ENCODE data around the gene DIDO1. TPM values are rescaled to one million over a fixed set of nuclear protein-coding genes. Genes with fewer than 3 reads are reported as not detected.

DIDO1 gene
- total RNA-seq, 1 experiment from 2014 or later: 108 TPM

GRCh38 chr20:62894261-62894660 lies 32.0 kb downstream of the DIDO1 start:
- Histone ChIP-seq H3K36me3 (peaks cover 58% of the 10 kb centered on the region), H3K27me3 (no peaks in the 10 kb centered on the region)
- no peak for DNase-seq

GRCh38 chr20:62893700-62894099 lies 32.6 kb downstream of the DIDO1 start:
- Histone ChIP-seq H3K27ac (no peak overlapping the region), H3K36me3 (peaks cover 64% of the 10 kb centered on the region), H3K4me3 (no peak overlapping the region), H3K9me3 (replicated peaks) (no peaks in the 10 kb centered on the region), H3K4me1 (peaks cover 23% of the 10 kb centered on the region), H3K27me3 (no peaks in the 10 kb centered on the region)
- no peak for DNase-seq

More at GRCh38 chr20:62894261-62894660, 32.0 kb downstream of the DIDO1 start:
- peaks cover 23% of the 10 kb centered on the region for H3K4me1 ChIP-seq
- H3K27ac ChIP-seq: no peak overlapping the region
- no peak overlapping the region for H3K4me3 ChIP-seq
- H3K9me3 ChIP-seq (replicated peaks): no peaks in the 10 kb centered on the region

DNA sequence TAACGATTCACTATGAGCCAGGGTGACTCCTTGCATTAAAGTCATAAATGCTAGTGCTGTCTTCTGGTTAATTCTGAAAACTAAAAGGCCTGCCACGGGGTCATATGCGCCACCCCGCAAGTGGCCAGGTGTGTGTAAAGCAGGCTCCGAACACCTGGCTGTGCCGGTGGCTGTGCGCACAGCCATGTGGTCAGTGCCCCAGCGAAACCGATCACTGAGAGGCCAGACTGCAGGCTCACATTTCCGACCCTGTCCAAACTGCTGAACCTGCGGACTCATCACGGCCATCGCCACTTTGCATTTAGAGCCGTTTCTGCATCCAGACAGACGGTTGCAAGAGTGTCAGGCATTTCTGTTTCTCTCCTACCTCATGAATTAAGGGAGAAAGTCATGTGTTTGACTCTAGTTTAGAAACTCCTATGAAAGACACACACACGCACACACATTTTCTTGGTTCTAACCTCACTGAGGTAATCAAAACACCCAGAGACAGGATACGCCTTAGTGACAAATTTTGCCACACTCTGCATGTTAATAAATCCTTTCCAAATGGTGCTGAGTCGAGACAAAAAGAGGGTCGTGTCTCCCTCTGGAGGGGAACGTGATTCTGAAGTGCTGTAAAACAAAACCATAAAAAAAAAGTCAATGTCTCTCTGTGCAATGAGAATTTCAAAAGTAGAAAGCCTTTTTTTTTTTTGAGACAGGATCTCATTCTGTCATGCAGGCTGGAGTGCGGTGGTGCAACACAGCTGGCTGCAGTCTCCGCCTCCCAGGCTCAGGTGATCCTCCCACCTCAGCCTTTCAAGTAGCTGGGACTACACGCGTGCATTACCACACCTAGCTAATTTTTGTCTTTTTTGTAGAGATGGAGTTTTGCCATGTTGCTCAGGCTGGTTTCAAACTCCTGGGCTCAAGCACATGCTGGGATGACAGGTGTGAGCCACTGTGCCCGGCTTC lies 33.7 kb downstream of the DIDO1 start:
- no peaks in the 10 kb centered on the region for H3K9me3 ChIP-seq (replicated peaks)
- peaks cover 28% of the 10 kb centered on the region for H3K4me1 ChIP-seq
- H3K27me3 ChIP-seq: no peaks in the 10 kb centered on the region
- H3K36me3 ChIP-seq: peaks cover 73% of the 10 kb centered on the region
- no peak overlapping the region for H3K27ac ChIP-seq
- no peak for DNase-seq
- no peak overlapping the region for H3K4me3 ChIP-seq

- Histone ChIP-seq H3K9me3 (replicated peaks) (no peaks in the 10 kb centered on the region), H3K27me3 (no peaks in the 10 kb centered on the region), H3K36me3 (peaks cover 76% of the 10 kb centered on the region), H3K4me3 (no peak overlapping the region), H3K4me1 (peaks cover 37% of the 10 kb centered on the region), H3K27ac (peak overlapping the region; percentile 44)
- peak; percentile 97 to 98 for DNase-seq
Measured at GRCh38 chr20:62891111-62891510, 35.2 kb downstream of the DIDO1 start.

GRCh38 chr20:62890444-62890843 lies 35.9 kb downstream of the DIDO1 start:
- Histone ChIP-seq H3K27ac (peak overlapping the region; percentile 44), H3K4me1 (peaks cover 37% of the 10 kb centered on the region), H3K4me3 (no peak overlapping the region), H3K27me3 (no peaks in the 10 kb centered on the region), H3K9me3 (replicated peaks) (no peaks in the 10 kb centered on the region), H3K36me3 (peaks cover 74% of the 10 kb centered on the region)
- DNase-seq: no peak

DNA sequence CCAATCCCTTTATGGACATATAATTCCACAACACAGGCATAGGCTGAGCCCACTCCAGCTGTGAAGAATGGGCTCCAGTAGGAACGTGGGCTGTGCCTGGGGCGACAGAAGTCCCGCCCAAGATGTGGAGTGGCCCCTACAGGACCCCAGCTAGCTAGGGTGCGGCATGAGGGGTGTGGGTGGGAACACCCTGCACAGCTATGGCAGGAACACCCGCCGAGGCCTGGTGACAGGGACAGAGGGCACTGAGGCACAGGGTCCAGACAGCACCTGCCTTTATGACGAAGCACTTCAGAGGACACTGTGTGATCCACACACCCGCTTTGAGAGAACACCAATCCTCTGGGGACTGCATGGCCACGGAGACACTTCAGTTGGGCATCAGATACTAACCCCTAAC lies 36.4 kb downstream of the DIDO1 start:
- Histone ChIP-seq H3K9me3 (replicated peaks) (no peaks in the 10 kb centered on the region), H3K27me3 (no peaks in the 10 kb centered on the region), H3K4me3 (no peak overlapping the region), H3K27ac (no peak overlapping the region), H3K36me3 (peaks cover 71% of the 10 kb centered on the region), H3K4me1 (peaks cover 37% of the 10 kb centered on the region)
- no peak for DNase-seq

GRCh38 chr20:62889411-62889810 lies 36.9 kb downstream of the DIDO1 start:
- Histone ChIP-seq H3K4me3 (no peak overlapping the region), H3K4me1 (peaks cover 37% of the 10 kb centered on the region), H3K36me3 (peaks cover 66% of the 10 kb centered on the region), H3K27me3 (no peaks in the 10 kb centered on the region), H3K27ac (no peak overlapping the region), H3K9me3 (replicated peaks) (no peaks in the 10 kb centered on the region)
- DNase-seq: no peak

GRCh38 chr20:62888910-62889309 lies 37.4 kb downstream of the DIDO1 start:
- peaks cover 61% of the 10 kb centered on the region for H3K36me3 ChIP-seq
- no peak for DNase-seq
- no peaks in the 10 kb centered on the region for H3K9me3 ChIP-seq (replicated peaks)
- H3K27me3 ChIP-seq: no peaks in the 10 kb centered on the region
- no peak overlapping the region for H3K4me3 ChIP-seq
- peaks cover 37% of the 10 kb centered on the region for H3K4me1 ChIP-seq
- no peak overlapping the region for H3K27ac ChIP-seq

GRCh38 chr20:62888406-62888805 lies 37.9 kb downstream of the DIDO1 start:
- H3K27me3 ChIP-seq: no peaks in the 10 kb centered on the region
- DNase-seq: no peak
- H3K36me3 ChIP-seq: peaks cover 56% of the 10 kb centered on the region
- peaks cover 37% of the 10 kb centered on the region for H3K4me1 ChIP-seq
- no peak overlapping the region for H3K27ac ChIP-seq
- H3K9me3 ChIP-seq (replicated peaks): no peaks in the 10 kb centered on the region
- H3K4me3 ChIP-seq: no peak overlapping the region

- Histone ChIP-seq H3K4me3 (no peak overlapping the region), H3K27me3 (no peaks in the 10 kb centered on the region), H3K4me1 (peaks cover 37% of the 10 kb centered on the region), H3K36me3 (peaks cover 51% of the 10 kb centered on the region), H3K9me3 (replicated peaks) (no peaks in the 10 kb centered on the region), H3K27ac (no peak overlapping the region)
- DNase-seq: no peak
Measured at GRCh38 chr20:62887860-62888239, 38.5 kb downstream of the DIDO1 start.

DNA sequence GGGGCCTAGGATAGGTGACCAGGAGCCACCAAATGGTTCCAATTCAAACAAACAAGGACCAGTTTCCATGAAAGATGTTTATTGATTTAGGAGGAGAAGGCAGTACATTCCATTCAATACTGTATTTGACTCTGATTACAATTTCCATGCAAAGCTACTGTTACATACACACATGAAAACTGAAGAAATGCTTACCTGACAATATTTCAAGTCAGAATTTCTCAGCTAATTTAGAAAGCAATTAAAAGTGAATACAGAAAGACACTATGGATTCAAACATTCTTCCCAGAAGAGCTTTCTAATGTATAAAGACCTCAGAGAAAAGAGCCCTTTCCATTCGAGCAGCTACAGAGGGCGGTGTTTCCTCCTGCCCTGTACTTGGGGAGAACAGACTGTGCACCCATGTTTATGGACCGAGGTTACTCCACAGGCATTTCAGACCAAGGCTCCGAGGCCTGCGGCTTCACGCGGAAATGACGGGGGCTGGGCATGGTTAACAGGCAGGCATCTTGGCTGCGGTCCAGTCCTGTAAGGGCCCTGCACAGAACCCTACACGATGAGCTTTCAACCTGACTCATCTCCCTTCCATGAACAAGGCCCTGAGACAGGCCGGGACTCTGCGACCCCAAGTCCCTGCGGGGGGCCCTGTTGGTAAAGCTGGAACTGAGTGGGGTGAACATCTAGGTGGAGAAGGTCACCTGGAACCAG lies 39.0 kb downstream of the DIDO1 start:
- no peaks in the 10 kb centered on the region for H3K9me3 ChIP-seq (replicated peaks)
- peak; percentile 87 to 89 for DNase-seq
- H3K4me3 ChIP-seq: no peak overlapping the region
- peaks cover 37% of the 10 kb centered on the region for H3K4me1 ChIP-seq
- peaks cover 45% of the 10 kb centered on the region for H3K36me3 ChIP-seq
- no peak overlapping the region for H3K27ac ChIP-seq
- H3K27me3 ChIP-seq: no peaks in the 10 kb centered on the region

GRCh38 chr20:62886709-62887058 lies 39.6 kb downstream of the DIDO1 start:
- no peak overlapping the region for H3K27ac ChIP-seq

GRCh38 chr20:62885896-62886708 lies 40.2 kb downstream of the DIDO1 start:
- no peak for DNase-seq
- peaks cover 36% of the 10 kb centered on the region for H3K36me3 ChIP-seq
- peaks cover 25% of the 10 kb centered on the region for H3K4me1 ChIP-seq
- no peaks in the 10 kb centered on the region for H3K9me3 ChIP-seq (replicated peaks)
- no peaks in the 10 kb centered on the region for H3K27me3 ChIP-seq
- no peak overlapping the region for H3K4me3 ChIP-seq
- no peak overlapping the region for H3K27ac ChIP-seq

More at GRCh38 chr20:62886709-62887058, 39.6 kb downstream of the DIDO1 start:
- Histone ChIP-seq H3K36me3 (peaks cover 39% of the 10 kb centered on the region), H3K27me3 (no peaks in the 10 kb centered on the region), H3K4me1 (peaks cover 31% of the 10 kb centered on the region), H3K9me3 (replicated peaks) (no peaks in the 10 kb centered on the region), H3K4me3 (no peak overlapping the region)
- DNase-seq: no peak

GRCh38 chr20:62885046-62885895 lies 41.0 kb downstream of the DIDO1 start:
- Histone ChIP-seq H3K36me3 (peaks cover 29% of the 10 kb centered on the region), H3K4me3 (no peak overlapping the region), H3K27ac (no peak overlapping the region), H3K4me1 (peaks cover 17% of the 10 kb centered on the region), H3K9me3 (replicated peaks) (no peaks in the 10 kb centered on the region), H3K27me3 (no peaks in the 10 kb centered on the region)
- DNase-seq: no peak

Data from SJCRH30 (cell line).